HepG2 (cell line): Measurements from ENCODE around the gene PPP1R9B. TPM values are rescaled to one million over a fixed set of nuclear protein-coding genes. Genes with fewer than 3 reads are reported as not detected.
A peak's percentile ranks its signal among the peaks of the same experiment; 100 is the strongest.

ENCODE experiments used
- CSRNP1 ChIP-seq: sonication (generic); formaldehyde crosslinking; IDR thresholded peaks from 2 replicates; pipeline ENCODE4 v1.8.1; 2023; ENCODE audit warnings: mild to moderate bottlenecking, missing genetic modification reagents
- ERF ChIP-seq: IDR thresholded peaks from 2 replicates; pipeline ENCODE4 v1.6.1; 2018; ENCODE audit warnings: missing biosample characterization, missing genetic modification reagents
- FIP1L1 ChIP-seq: fragments of 200-400 bp; formaldehyde crosslinking; IDR thresholded peaks from 2 replicates; pipeline ENCODE4 v1.6.1; 2018; ENCODE audit warnings: low read depth, mild to moderate bottlenecking, low read length, moderate library complexity, borderline replicate concordance; ENCODE audit not compliant: insufficient read depth
- GPN1 ChIP-seq: sonication (generic); formaldehyde crosslinking; IDR thresholded peaks from 2 replicates; pipeline ENCODE4 v1.5.1; 2020; ENCODE audit warnings: missing genetic modification reagents, borderline replicate concordance
- HOXA5 ChIP-seq: sonication (generic); formaldehyde crosslinking; IDR thresholded peaks from 2 replicates; pipeline ENCODE4 v1.4.0; 2020; ENCODE audit warnings: missing genetic modification reagents
- MXI1 ChIP-seq: IDR thresholded peaks from 3 replicates; pipeline ENCODE4 v1.6.1; 2012; ENCODE audit warnings: low read depth, low read length, inconsistent platforms, borderline replicate concordance
- SMARCC2 ChIP-seq: fragments of 450-650 bp; IDR thresholded peaks from 2 replicates; pipeline ENCODE4 v1.6.1; 2017; ENCODE audit warnings: antibody characterized with exemption, mild to moderate bottlenecking
- ZC3H13 ChIP-seq: sonication (generic); formaldehyde crosslinking; IDR thresholded peaks from 2 replicates; pipeline ENCODE4 v1.8.1; 2023; ENCODE audit warnings: mild to moderate bottlenecking, missing genetic modification reagents, moderate library complexity
- ZGPAT ChIP-seq: IDR thresholded peaks from 2 replicates; pipeline ENCODE4 v1.6.1; 2016; ENCODE audit warnings: mild to moderate bottlenecking
- ZMAT5 ChIP-seq: sonication (generic); formaldehyde crosslinking; IDR thresholded peaks from 2 replicates; pipeline ENCODE4 v1.5.0; 2020; ENCODE audit warnings: mild to moderate bottlenecking, low read depth, missing genetic modification reagents, borderline replicate concordance
- ZMYM4 ChIP-seq: sonication (generic); formaldehyde crosslinking; IDR thresholded peaks from 2 replicates; pipeline ENCODE4 v1.8.1; 2023; ENCODE audit warnings: mild to moderate bottlenecking, missing genetic modification reagents
- ZNF574 ChIP-seq: sonication (generic); formaldehyde crosslinking; IDR thresholded peaks from 2 replicates; pipeline ENCODE4 v1.4.0; 2020; ENCODE audit warnings: missing genetic modification reagents
- ZSCAN20 ChIP-seq: sonication (generic); formaldehyde crosslinking; IDR thresholded peaks from 2 replicates; pipeline ENCODE4 v1.4.0; 2020; ENCODE audit warnings: missing genetic modification reagents, mild to moderate bottlenecking, borderline replicate concordance
- polyA plus RNA-seq, 8 experiments: library from polyadenylated mRNA; depleted of rRNA in 3 of 8; stranded (reverse) in 7 of 8; unstranded in 1 of 8; fragments of >200 nt; fragmentation: Illumina TruSeq in 4 of 8; extraction: Trizol in 4 of 8; gene quantifications; 2 replicates each; pipeline versions ENCODE4 v1.2.1 to v1.2.3, GENCODE V29; 2011 to 2016; ENCODE audit warnings: low read depth in 4 of 8, missing spikeins in 1 of 8, mixed read lengths in 1 of 8; ENCODE audit not compliant: insufficient read depth in 1 of 8
- total RNA-seq, 5 experiments: library from RNA; depleted of rRNA; stranded (reverse); fragments of >200 nt; fragmentation: Illumina TruSeq; extraction: Trizol; gene quantifications; 2 replicates each; pipeline ENCODE4 v1.2.3, GENCODE V29; 2016; ENCODE audit warnings: low read depth in 1 of 5
- TF ChIP-seq, protein P1 (sequence below): sonication (generic); formaldehyde crosslinking; conservative IDR thresholded peaks from 2 replicates; pipeline ENCODE4 v1.4.0; 2020; ENCODE audit warnings: missing genetic modification reagents
- TF ChIP-seq, protein P2 (sequence below): sonication (generic); formaldehyde crosslinking; IDR thresholded peaks from 2 replicates; pipeline ENCODE4 v1.4.0; 2020; ENCODE audit warnings: mild to moderate bottlenecking, missing genetic modification reagents
- TF ChIP-seq, protein P3 (sequence below): sonication (generic); formaldehyde crosslinking; IDR thresholded peaks from 2 replicates; pipeline ENCODE4 v1.8.0; 2022; ENCODE audit warnings: missing genetic modification reagents, mild to moderate bottlenecking, moderate library complexity, borderline replicate concordance

The PPP1R9B gene
- total and polyA plus RNA-seq, 2 of the 13 experiments (the other 11 are each of a cell fraction or from before 2014, with no cell fraction given): 9.4 to 15.8 TPM

DNA sequence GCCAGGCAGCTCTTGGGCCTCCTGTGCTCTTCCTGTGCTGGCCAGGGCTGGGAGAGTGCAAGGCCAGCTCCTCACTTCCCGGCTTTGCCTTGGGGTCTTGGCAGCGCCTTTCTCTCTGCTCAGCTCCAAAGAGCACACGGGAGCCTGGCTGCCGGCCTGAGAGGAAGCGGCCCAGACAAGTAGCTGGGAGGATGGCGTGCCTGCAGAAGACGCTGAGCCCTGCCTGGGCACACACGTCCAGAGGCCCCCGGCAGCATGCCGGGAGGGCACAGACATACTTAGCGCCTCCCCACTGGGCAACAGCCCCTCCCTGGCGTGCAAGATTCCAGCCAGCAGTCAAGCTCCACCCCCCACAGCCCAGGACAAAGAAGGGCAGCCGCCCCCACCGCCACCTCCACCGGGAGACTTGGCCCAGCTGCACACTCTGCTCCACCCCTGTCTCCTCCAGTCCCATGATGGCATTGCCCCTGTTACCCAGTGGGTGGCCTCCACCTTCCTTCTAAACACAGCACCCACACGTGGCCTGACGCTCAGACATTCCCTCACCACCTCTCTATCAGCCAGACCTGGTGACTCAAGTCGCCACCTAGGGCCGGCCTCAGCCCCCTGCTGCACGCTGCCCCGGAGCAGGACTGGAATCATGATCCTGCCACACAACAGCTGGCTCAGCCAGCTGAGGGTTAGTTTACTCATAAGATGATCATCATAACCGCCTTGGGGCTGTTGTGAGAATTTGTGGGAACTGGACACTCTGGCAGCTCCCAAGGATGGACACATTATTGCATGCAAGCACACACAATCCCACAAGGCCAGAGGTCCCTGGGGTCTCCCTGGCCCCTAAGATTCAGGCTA lies 27.7 kb upstream of the PPP1R9B start (continued):
- TF ChIP-seq ZGPAT (CRISPR knock-in tag): peak; percentile 41; the same call in 1 of the 2 replicates
- no peak; the same call in 1 of the 2 replicates for TF ChIP-seq GPN1 (CRISPR knock-in tag)
- TF ChIP-seq ERF (CRISPR knock-in tag): peak; percentile 68; the same call in 1 of the 2 replicates
- no peak for TF ChIP-seq MXI1
- TF ChIP-seq, protein P1, sequence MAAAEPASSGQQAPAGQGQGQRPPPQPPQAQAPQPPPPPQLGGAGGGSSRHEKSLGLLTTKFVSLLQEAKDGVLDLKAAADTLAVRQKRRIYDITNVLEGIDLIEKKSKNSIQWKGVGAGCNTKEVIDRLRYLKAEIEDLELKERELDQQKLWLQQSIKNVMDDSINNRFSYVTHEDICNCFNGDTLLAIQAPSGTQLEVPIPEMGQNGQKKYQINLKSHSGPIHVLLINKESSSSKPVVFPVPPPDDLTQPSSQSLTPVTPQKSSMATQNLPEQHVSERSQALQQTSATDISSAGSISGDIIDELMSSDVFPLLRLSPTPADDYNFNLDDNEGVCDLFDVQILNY (CRISPR knock-in tag): no peak
- TF ChIP-seq HOXA5 (CRISPR knock-in tag): peak; percentile 18; the same call in 1 of the 2 replicates
- no peak for TF ChIP-seq SMARCC2
- TF ChIP-seq CSRNP1 (CRISPR knock-in tag): peak; percentile 62; the same call in 1 of the 2 replicates
- TF ChIP-seq, protein P2, sequence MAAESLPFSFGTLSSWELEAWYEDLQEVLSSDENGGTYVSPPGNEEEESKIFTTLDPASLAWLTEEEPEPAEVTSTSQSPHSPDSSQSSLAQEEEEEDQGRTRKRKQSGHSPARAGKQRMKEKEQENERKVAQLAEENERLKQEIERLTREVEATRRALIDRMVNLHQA (CRISPR knock-in tag): no peak
- TF ChIP-seq ZNF574 (CRISPR knock-in tag): peak; percentile 70
- 0 out of 2 replicates have a peak, but pooled peaks have one; percentile 23 for TF ChIP-seq ZC3H13 (CRISPR knock-in tag)
- TF ChIP-seq ZSCAN20 (CRISPR knock-in tag): no peak
- TF ChIP-seq, protein P3, sequence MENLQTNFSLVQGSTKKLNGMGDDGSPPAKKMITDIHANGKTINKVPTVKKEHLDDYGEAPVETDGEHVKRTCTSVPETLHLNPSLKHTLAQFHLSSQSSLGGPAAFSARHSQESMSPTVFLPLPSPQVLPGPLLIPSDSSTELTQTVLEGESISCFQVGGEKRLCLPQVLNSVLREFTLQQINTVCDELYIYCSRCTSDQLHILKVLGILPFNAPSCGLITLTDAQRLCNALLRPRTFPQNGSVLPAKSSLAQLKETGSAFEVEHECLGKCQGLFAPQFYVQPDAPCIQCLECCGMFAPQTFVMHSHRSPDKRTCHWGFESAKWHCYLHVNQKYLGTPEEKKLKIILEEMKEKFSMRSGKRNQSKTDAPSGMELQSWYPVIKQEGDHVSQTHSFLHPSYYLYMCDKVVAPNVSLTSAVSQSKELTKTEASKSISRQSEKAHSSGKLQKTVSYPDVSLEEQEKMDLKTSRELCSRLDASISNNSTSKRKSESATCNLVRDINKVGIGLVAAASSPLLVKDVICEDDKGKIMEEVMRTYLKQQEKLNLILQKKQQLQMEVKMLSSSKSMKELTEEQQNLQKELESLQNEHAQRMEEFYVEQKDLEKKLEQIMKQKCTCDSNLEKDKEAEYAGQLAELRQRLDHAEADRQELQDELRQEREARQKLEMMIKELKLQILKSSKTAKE (CRISPR knock-in tag): peak; percentile 21; the same call in 1 of the 2 replicates
- TF ChIP-seq ZMYM4: peak; percentile 56; the same call in 1 of the 2 replicates
- no peak for TF ChIP-seq ZMAT5 (CRISPR knock-in tag)
- no peak for TF ChIP-seq FIP1L1
